ENCODE results near the gene SHISA8. TPM values are rescaled to one million over a fixed set of nuclear protein-coding genes. Genes with fewer than 3 reads are reported as not detected.

The SHISA8 gene
- total and polyA plus RNA-seq, 2 of the 13 experiments (the other 11 are each of a cell fraction or from before 2014, with no cell fraction given), result not detected

- no peak overlapping the region for H3K9ac ChIP-seq (ENCODE audit: insufficient read depth, low read depth, low read length)
- no peaks in the 10 kb centered on the region for H3K27me3 ChIP-seq (ENCODE audit: control insufficient read depth in 1 of 2, insufficient read depth in 2 of 2, low read length in 2 of 2)
- H3K4me3 ChIP-seq (replicated peaks in 1 of 3; ENCODE audit: insufficient read depth in 1 of 3, low read depth in 2 of 3, low read length in 3 of 3), result no peak overlapping the region
- no peak for DNase-seq (ENCODE audit: low spot score)
- no peaks in the 10 kb centered on the region; the same call in 1 of the 2 replicates for H4K20me1 ChIP-seq (ENCODE audit: insufficient read depth, low read length)
- 0 out of 4 replicates have a peak, but pooled peaks of 1 of the 2 experiments have one; percentile 22 for TF ChIP-seq MAFK (conservative IDR thresholded peaks at IDR 0.05 in 1 of 2, IDR thresholded peaks at IDR 0.05 in 1 of 2; ENCODE audit: low read length in 2 of 2)
- TF ChIP-seq ZNF138 (CRISPR knock-in tag; IDR thresholded peaks at IDR 0.05; ENCODE audit: low read depth), result no peak
- FAIRE-seq, result no peak
- no peak overlapping the region for H2AFZ ChIP-seq (ENCODE audit: low read length)
- H3K79me2 ChIP-seq (ENCODE audit: insufficient read depth, low read length), result no peaks in the 10 kb centered on the region
- no peak overlapping the region for H3K27ac ChIP-seq (ENCODE audit: extremely low read length, insufficient read depth, low read length)
- in situ Hi-C loops (cut with HindIII; ENCODE audit: extremely low pct_ligation_motif_present, low pct_unique_long_range_greater_than_20kb) (no loop called here), intact Hi-C loops (cut with micrococcal nuclease; ENCODE audit: unreplicated experiment) (no loop called here)
- H3K9me3 ChIP-seq (ENCODE audit: low read length), result no peaks in the 10 kb centered on the region
- H3K4me1 ChIP-seq (ENCODE audit: insufficient read depth, low read length), result peaks cover 9% of the 10 kb centered on the region; the same call in 1 of the 2 replicates
- POLR2A ChIA-PET, result interaction anchor here (0.9 kb wide), 1 partner anchor 22 kb away, joined by 3 read pairs; no protein-coding TSS in a partner anchor
- no peak for ATAC-seq
- TSS peak; percentile 15 for BruUV-seq (replicated peaks)
- no peak overlapping the region for H3K4me2 ChIP-seq (ENCODE audit: low read depth, low read length)
- H3K36me3 ChIP-seq (replicated peaks in 1 of 2; ENCODE audit: control insufficient read depth in 1 of 2, insufficient read depth in 2 of 2, low read length in 2 of 2), result peaks cover 44 to 95% of the 10 kb centered on the region in 2 experiments
- CTCF ChIA-PET (ENCODE audit: low intra/inter-chr PET ratio, low total read pairs), result no interaction called here
- WGBS (ENCODE audit: low lambda C conversion rate), result 93% methylated on average over 6 of the region's 6 CpGs
Measured at GRCh38 chr22:41885516-41885915, 29.4 kb downstream of the SHISA8 start.

- ChIA-PET CTCF (ENCODE audit: low intra/inter-chr PET ratio, low total read pairs) (no interaction called here), POLR2A (interaction anchor here (0.9 kb wide), 1 partner anchor 23 kb away, joined by 3 read pairs; no protein-coding TSS in a partner anchor)
- in situ Hi-C loops (cut with HindIII; ENCODE audit: extremely low pct_ligation_motif_present, low pct_unique_long_range_greater_than_20kb), result no loop called here
- Histone ChIP-seq H3K4me2 (ENCODE audit: low read depth, low read length) (no peak overlapping the region), H3K4me3 (replicated peaks in 1 of 3; ENCODE audit: insufficient read depth in 1 of 3, low read depth in 2 of 3, low read length in 3 of 3) (no peak overlapping the region), H3K36me3 (replicated peaks in 1 of 2; ENCODE audit: control insufficient read depth in 1 of 2, insufficient read depth in 2 of 2, low read length in 2 of 2) (peaks cover 41 to 96% of the 10 kb centered on the region in 2 experiments), H3K9ac (ENCODE audit: insufficient read depth, low read depth, low read length) (no peak overlapping the region), H3K27ac (ENCODE audit: extremely low read length, insufficient read depth, low read length) (no peak overlapping the region), H3K9me3 (ENCODE audit: low read length) (no peaks in the 10 kb centered on the region), H4K20me1 (ENCODE audit: insufficient read depth, low read length) (no peaks in the 10 kb centered on the region; the same call in 1 of the 2 replicates), H3K79me2 (ENCODE audit: insufficient read depth, low read length) (no peaks in the 10 kb centered on the region), H3K4me1 (ENCODE audit: insufficient read depth, low read length) (peaks cover 9% of the 10 kb centered on the region; the same call in 1 of the 2 replicates), H3K27me3 (ENCODE audit: control insufficient read depth in 1 of 2, insufficient read depth in 2 of 2, low read length in 2 of 2) (no peaks in the 10 kb centered on the region), H2AFZ (ENCODE audit: low read length) (no peak overlapping the region)
- 100% methylated on average over 2 of the region's 2 CpGs for WGBS (ENCODE audit: low lambda C conversion rate)
- intact Hi-C loops (cut with micrococcal nuclease; ENCODE audit: unreplicated experiment), result no loop called here
- DNase-seq (ENCODE audit: low spot score), result no peak
- BruUV-seq (replicated peaks), result no TSS peak
- no peak for FAIRE-seq
- ATAC-seq, result no peak
- TF ChIP-seq KLF11 (CRISPR knock-in tag; IDR thresholded peaks at IDR 0.05) (no peak), PAXIP1 (CRISPR knock-in tag; conservative IDR thresholded peaks at IDR 0.05) (no peak), MBNL3 (CRISPR knock-in tag; conservative IDR thresholded peaks at IDR 0.05) (no peak), ZNF24 (IDR thresholded peaks at IDR 0.05) (no peak), ZNF430 (CRISPR knock-in tag; IDR thresholded peaks at IDR 0.05) (no peak), ZNF512 (CRISPR knock-in tag; IDR thresholded peaks at IDR 0.05) (no peak), MTF2 (CRISPR knock-in tag; IDR thresholded peaks at IDR 0.05; ENCODE audit: borderline replicate concordance) (no peak), ZBTB7B (CRISPR knock-in tag; IDR thresholded peaks at IDR 0.05) (no peak), ZBTB8A (CRISPR knock-in tag; IDR thresholded peaks at IDR 0.05; ENCODE audit: borderline replicate concordance, low read depth) (no peak), PRMT3 (CRISPR knock-in tag; IDR thresholded peaks at IDR 0.05; ENCODE audit: borderline replicate concordance, low read depth) (no peak), ZNF33B (CRISPR knock-in tag; IDR thresholded peaks at IDR 0.05) (no peak), ELF4 (CRISPR knock-in tag; IDR thresholded peaks at IDR 0.05; ENCODE audit: borderline replicate concordance) (no peak)
Measured at GRCh38 chr22:41885116-41885515, 29.8 kb downstream of the SHISA8 start.

All from HepG2 (cell line).